Keratinocyte (primary cell): Measurements from ENCODE around the gene BAG1.

Experiments
- CTCF ChIP-seq, 3 experiments: IDR thresholded peaks in 1 of 3; conservative IDR thresholded peaks in 1 of 3; optimal IDR thresholded peaks in 1 of 3; 2 replicates in 2 of 3; 3 replicates in 1 of 3; pipeline versions ENCODE3 to v1.5.1; 2011; ENCODE audit warnings: low read length in 3 of 3, mild to moderate bottlenecking in 3 of 3, moderate library complexity in 2 of 3, control low read depth in 1 of 3, inconsistent platforms in 1 of 3; ENCODE audit not compliant: insufficient read depth in 2 of 3; ENCODE audit errors: extremely low read depth in 1 of 3
- EZH2 ChIP-seq: IDR thresholded peaks from one replicate; pipeline ENCODE4 v1.6.1; 2012; ENCODE audit warnings: inconsistent platforms, mild to moderate bottlenecking, low read length, moderate library complexity

- TF ChIP-seq CTCF (optimal IDR thresholded peaks at IDR 0.05 in 1 of 3, IDR thresholded peaks at IDR 0.05 in 1 of 3, conservative IDR thresholded peaks at IDR 0.05 in 1 of 3; ENCODE audit: extremely low read depth in 1 of 3, insufficient read depth in 2 of 3, low read length in 3 of 3) (no peak), EZH2 (no peak)
Observed at GRCh38 chr9:33228606-33229005, 35.9 kb downstream of the BAG1 start.
